HepG2 (cell line): Measurements from ENCODE around the gene GCDH. TPM values are rescaled to one million over a fixed set of nuclear protein-coding genes. Genes with fewer than 3 reads are reported as not detected.

Experiments
- ATAC-seq: fragments of 200-7000 bp; cut with Tn5 transposase; 3 replicates; pipeline ENCODE4 v1.9.1; 2020; ENCODE audit warnings: mild to moderate bottlenecking, moderate library complexity
- BruUV-seq: library from RNA; stranded (reverse); fragments of 400-500 nt; replicated peaks from 2 replicates; lab custom pipeline; 2021; lab: Mats Ljungman, UMichigan
- CTCF ChIA-PET: fragments of 300-600 bp; formaldehyde crosslinking; extraction: SDS; loops from one replicate; lab custom pipeline; 2021; ENCODE audit warnings: low total read pairs, inconsistent platforms, low intra/inter-chr PET ratio; lab: Yijun Ruan, JAX
- POLR2A ChIA-PET: fragments of 350-600 bp; sonication (Branson Sonifier 250); formaldehyde crosslinking; loops from one replicate; lab custom pipeline; 2020; ENCODE audit warnings: antibody characterized with exemption, inconsistent platforms; lab: Yijun Ruan, JAX
- DNase-seq: peaks from one replicate; pipeline ENCODE4 v3.0.0-alpha.2; 2015; ENCODE audit warnings: low spot score
- FAIRE-seq: peaks from 3 replicates; lab custom pipeline; 2011; peaks lifted over from hg19 to GRCh38; lab: Jason Lieb, UNC
- H2AFZ ChIP-seq: one replicate; pipeline ENCODE4 v1.6.1; 2011; ENCODE audit warnings: low read length, inconsistent platforms
- H3K27ac ChIP-seq: fragments of 300-600 bp; 3 replicates; pipeline ENCODE4 v1.8.0; 2011; ENCODE audit warnings: mixed run types, mild to moderate bottlenecking, mixed read lengths, low read length, inconsistent platforms; ENCODE audit not compliant: insufficient read depth; ENCODE audit errors: extremely low read length
- H3K27me3 ChIP-seq, 2 experiments: fragments of 200-600 bp in 1 of 2; 2 replicates in 1 of 2; 3 replicates in 1 of 2; pipeline versions ENCODE4 v1.6.0 to v1.8.0; 2011; ENCODE audit warnings: low read length in 2 of 2, mild to moderate bottlenecking in 2 of 2, moderate library complexity in 2 of 2, inconsistent platforms in 1 of 2; ENCODE audit not compliant: insufficient read depth in 2 of 2, control insufficient read depth in 1 of 2
- H3K36me3 ChIP-seq, 2 experiments: fragments of 200-600 bp in 1 of 2; replicated peaks in 1 of 2; 2 replicates in 1 of 2; 3 replicates in 1 of 2; pipeline versions ENCODE4 v1.5.1 to v1.8.0; 2011; ENCODE audit warnings: low read length in 2 of 2, inconsistent platforms in 1 of 2; ENCODE audit not compliant: insufficient read depth in 2 of 2, control insufficient read depth in 1 of 2
- H3K4me1 ChIP-seq: 2 replicates; pipeline ENCODE4 v1.5.1; 2012; ENCODE audit warnings: low read length, inconsistent platforms; ENCODE audit not compliant: insufficient read depth
- H3K4me2 ChIP-seq: 2 replicates; pipeline ENCODE4 v1.6.0; 2011; ENCODE audit warnings: low read depth, low read length, inconsistent platforms
- H3K4me3 ChIP-seq, 3 experiments: fragments of 200-600 bp in 1 of 3; sonication (generic), shearing (Covaris generic) in 1 of 3; replicated peaks in 1 of 3; 2 replicates each; pipeline ENCODE4 v1.5.1; 2011 to 2016; ENCODE audit warnings: low read length in 3 of 3, inconsistent platforms in 2 of 3, low read depth in 2 of 3, mild to moderate bottlenecking in 2 of 3, control low read depth in 1 of 3, mixed read lengths in 1 of 3; ENCODE audit not compliant: insufficient read depth in 1 of 3
- H3K79me2 ChIP-seq: one replicate; pipeline ENCODE4 v1.6.1; 2011; ENCODE audit warnings: low read length, inconsistent platforms; ENCODE audit not compliant: insufficient read depth
- H3K9ac ChIP-seq: 2 replicates; pipeline ENCODE4 v1.6.0; 2011; ENCODE audit warnings: mild to moderate bottlenecking, low read depth, low read length, inconsistent platforms; ENCODE audit not compliant: insufficient read depth
- H3K9me3 ChIP-seq: 2 replicates; pipeline ENCODE4 v1.5.1; 2012; ENCODE audit warnings: mild to moderate bottlenecking, low read length
- H4K20me1 ChIP-seq: 2 replicates; pipeline ENCODE4 v1.6.0; 2011; ENCODE audit warnings: inconsistent platforms, mild to moderate bottlenecking, low read length, moderate library complexity; ENCODE audit not compliant: insufficient read depth
- CREM ChIP-seq, 2 experiments: sonication (generic) in 1 of 2; formaldehyde crosslinking in 1 of 2; IDR thresholded peaks; 2 replicates each; pipeline versions ENCODE4 v1.4.0 to v1.6.1; 2016 to 2020; ENCODE audit warnings: antibody characterized with exemption in 1 of 2, mild to moderate bottlenecking in 1 of 2, missing genetic modification reagents in 1 of 2
- KAT7 ChIP-seq: IDR thresholded peaks from 2 replicates; pipeline ENCODE4 v1.6.1; 2018; ENCODE audit warnings: borderline replicate concordance, missing compliant biosample characterization
- MEF2D ChIP-seq: sonication (generic); formaldehyde crosslinking; IDR thresholded peaks from 2 replicates; pipeline ENCODE4 v1.5.1; 2020; ENCODE audit warnings: mild to moderate bottlenecking, missing genetic modification reagents
- RAD51 ChIP-seq: fragments of 450-650 bp; IDR thresholded peaks from 2 replicates; pipeline ENCODE4 v1.6.1; 2016; ENCODE audit warnings: borderline replicate concordance
- ZFX ChIP-seq: sonication (generic); formaldehyde crosslinking; IDR thresholded peaks from 2 replicates; pipeline ENCODE4 v1.4.0; 2020; ENCODE audit warnings: mild to moderate bottlenecking, low read depth, missing genetic modification reagents, moderate library complexity
- ZKSCAN1 ChIP-seq: fragments of 150-350 bp; IDR thresholded peaks from 2 replicates; pipeline ENCODE4 v1.6.1; 2014; ENCODE audit warnings: low read length
- ZNF143 ChIP-seq: sonication (generic); formaldehyde crosslinking; IDR thresholded peaks from 2 replicates; pipeline ENCODE4 v1.4.0; 2020; ENCODE audit warnings: missing genetic modification reagents
- ZNF530 ChIP-seq: sonication (generic); formaldehyde crosslinking; IDR thresholded peaks from 2 replicates; pipeline ENCODE4 v1.5.0; 2020; ENCODE audit warnings: low read depth, mild to moderate bottlenecking, missing genetic modification reagents
- ZNF619 ChIP-seq: sonication (generic); formaldehyde crosslinking; IDR thresholded peaks from 2 replicates; pipeline ENCODE4 v1.4.0; 2020; ENCODE audit warnings: mild to moderate bottlenecking, missing genetic modification reagents
- ZZZ3 ChIP-seq: sonication (generic); formaldehyde crosslinking; IDR thresholded peaks from 2 replicates; pipeline ENCODE4 v1.4.0; 2020; ENCODE audit warnings: missing genetic modification reagents, mild to moderate bottlenecking, borderline replicate concordance
- WGBS: methylation state at CpG from one replicate; pipeline ENCODE4 v1.1.6; 2017; ENCODE audit warnings: low lambda C conversion rate; 5-methylcytosine and 5-hydroxymethylcytosine counted together
- in situ Hi-C: cut with HindIII; loops from 2 replicates; pipeline ENCODE4 v1.10.0; 2017; ENCODE audit warnings: low pct_unique_long_range_greater_than_20kb; ENCODE audit not compliant: extremely low pct_ligation_motif_present
- intact Hi-C: fragments of 100-400 bp; cut with micrococcal nuclease; formaldehyde crosslinking; loops from one replicate; pipeline ENCODE4 v1.10.0; 2022; ENCODE audit not compliant: unreplicated experiment
- polyA plus RNA-seq, 8 experiments: library from polyadenylated mRNA; depleted of rRNA in 3 of 8; stranded (reverse) in 7 of 8; unstranded in 1 of 8; fragments of >200 nt; fragmentation: Illumina TruSeq in 4 of 8; extraction: Trizol in 4 of 8; gene quantifications; 2 replicates each; pipeline versions ENCODE4 v1.2.1 to v1.2.3, GENCODE V29; 2011 to 2016; ENCODE audit warnings: low read depth in 4 of 8, missing spikeins in 1 of 8, mixed read lengths in 1 of 8; ENCODE audit not compliant: insufficient read depth in 1 of 8
- total RNA-seq, 5 experiments: library from RNA; depleted of rRNA; stranded (reverse); fragments of >200 nt; fragmentation: Illumina TruSeq; extraction: Trizol; gene quantifications; 2 replicates each; pipeline ENCODE4 v1.2.3, GENCODE V29; 2016; ENCODE audit warnings: low read depth in 1 of 5
- TF ChIP-seq, protein P1 (sequence below): sonication (generic); formaldehyde crosslinking; IDR thresholded peaks from 2 replicates; pipeline ENCODE4 v1.5.1; 2020; ENCODE audit warnings: mild to moderate bottlenecking, moderate library complexity, missing genetic modification reagents
- TF ChIP-seq, protein P2 (sequence below): sonication (generic); formaldehyde crosslinking; conservative IDR thresholded peaks from 2 replicates; pipeline ENCODE4 v1.4.0; 2020; ENCODE audit warnings: mild to moderate bottlenecking, missing genetic modification reagents, moderate library complexity
- TF ChIP-seq, protein P3 (sequence below): IDR thresholded peaks from 2 replicates; pipeline ENCODE4 v1.6.1; 2012; ENCODE audit warnings: low read depth, low read length, improper control_type of control experiment
- TF ChIP-seq, protein P4 (sequence below): sonication (generic); formaldehyde crosslinking; IDR thresholded peaks from 2 replicates; pipeline ENCODE4 v1.5.0; 2020; ENCODE audit warnings: mild to moderate bottlenecking, missing genetic modification reagents, moderate library complexity

GCDH gene
- total and polyA plus RNA-seq, 2 of the 13 experiments (the other 11 are each of a cell fraction or from before 2014, with no cell fraction given) = 15.1 to 38.0 TPM

DNA sequence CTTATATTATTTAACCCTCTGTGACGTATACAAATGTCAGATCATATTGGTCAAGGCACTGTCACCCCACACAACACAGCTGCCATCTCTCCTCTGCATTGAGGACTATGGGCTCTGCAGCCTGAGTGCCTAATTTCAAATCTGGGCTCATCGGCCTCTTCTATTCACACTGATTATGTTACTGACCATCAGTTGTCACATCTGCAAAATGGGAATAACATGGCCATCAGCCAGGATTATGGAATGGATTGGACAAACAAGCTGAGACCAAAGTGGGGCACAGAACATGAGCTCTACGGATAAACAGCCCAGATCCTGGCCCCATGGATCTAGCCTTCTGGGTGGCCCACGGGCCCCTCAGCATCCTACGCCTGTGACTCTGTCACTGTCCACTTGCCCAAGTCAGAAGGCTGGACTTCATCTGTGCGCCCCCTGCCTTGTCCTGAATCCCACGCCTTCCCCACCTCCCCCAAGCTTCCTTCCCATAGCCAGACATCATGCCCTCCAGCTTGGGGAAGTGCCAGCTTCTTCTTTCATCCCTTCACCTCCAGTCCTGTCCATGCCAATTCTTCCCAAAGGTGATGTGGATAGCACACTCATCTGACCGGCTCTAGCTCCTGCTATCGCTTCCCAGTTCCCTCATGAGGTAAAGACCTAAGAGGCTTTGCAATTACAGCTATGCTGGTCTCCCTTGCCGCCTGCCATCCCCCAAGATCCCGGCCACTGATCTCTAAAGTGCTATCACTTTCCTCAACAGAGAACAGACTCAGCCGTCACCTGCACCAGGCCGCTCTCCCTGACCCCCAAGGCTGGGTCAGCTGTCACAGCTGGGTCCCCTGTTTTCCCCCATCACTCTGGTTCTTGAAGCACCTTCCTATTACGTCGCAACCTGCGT, 41.7 kb downstream of the GCDH start:
- Histone ChIP-seq H3K27me3 (no peaks in the 10 kb centered on the region; a peak in 1 of 5 replicates), H3K4me3 (peak overlapping the region; percentile 68 to 85 (median 85)), H3K27ac (peak overlapping the region; percentile 59), H3K4me2 (peak overlapping the region; percentile 92), H3K9ac (peak overlapping the region; percentile 81), H3K79me2 (peaks cover 20% of the 10 kb centered on the region), H2AFZ (no peak overlapping the region), H3K36me3 (peaks cover 12 to 23% of the 10 kb centered on the region in 2 experiments), H4K20me1 (0 out of 2 replicates have a peak, but pooled peaks cover 4% of the 10 kb centered on the region), H3K9me3 (no peaks in the 10 kb centered on the region), H3K4me1 (peaks cover 38% of the 10 kb centered on the region)
- FAIRE-seq = no peak
- intact Hi-C loops (no loop called here), in situ Hi-C loops (no loop called here)
- POLR2A ChIA-PET = interaction anchor here (0.8 to 2.9 kb wide), 7 partner anchors 12 to 914 kb away, joined by 3 to 40 read pairs (median 12); partner anchors contain the start of genes GCDH and RAD23A
- ATAC-seq = peak; percentile 11
- CTCF ChIA-PET = no interaction called here
- DNase-seq = no peak
- no TSS peak for BruUV-seq
- WGBS = 22% methylated on average over 14 of the region's 16 CpGs
- TF ChIP-seq ZKSCAN1 = no peak
- TF ChIP-seq ZZZ3 (CRISPR knock-in tag) = 0 out of 2 replicates have a peak, but pooled peaks have one; percentile 2
- TF ChIP-seq, protein P1, sequence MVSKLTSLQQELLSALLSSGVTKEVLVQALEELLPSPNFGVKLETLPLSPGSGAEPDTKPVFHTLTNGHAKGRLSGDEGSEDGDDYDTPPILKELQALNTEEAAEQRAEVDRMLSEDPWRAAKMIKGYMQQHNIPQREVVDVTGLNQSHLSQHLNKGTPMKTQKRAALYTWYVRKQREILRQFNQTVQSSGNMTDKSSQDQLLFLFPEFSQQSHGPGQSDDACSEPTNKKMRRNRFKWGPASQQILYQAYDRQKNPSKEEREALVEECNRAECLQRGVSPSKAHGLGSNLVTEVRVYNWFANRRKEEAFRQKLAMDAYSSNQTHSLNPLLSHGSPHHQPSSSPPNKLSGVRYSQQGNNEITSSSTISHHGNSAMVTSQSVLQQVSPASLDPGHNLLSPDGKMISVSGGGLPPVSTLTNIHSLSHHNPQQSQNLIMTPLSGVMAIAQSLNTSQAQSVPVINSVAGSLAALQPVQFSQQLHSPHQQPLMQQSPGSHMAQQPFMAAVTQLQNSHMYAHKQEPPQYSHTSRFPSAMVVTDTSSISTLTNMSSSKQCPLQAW = 0 out of 2 replicates have a peak, but pooled peaks have one; percentile 16
- TF ChIP-seq ZNF619 (CRISPR knock-in tag) = no peak
- TF ChIP-seq MEF2D (CRISPR knock-in tag) = no peak
- TF ChIP-seq CREM (IDR thresholded peaks at IDR 0.05) = no peak
- TF ChIP-seq CREM (CRISPR knock-in tag; IDR thresholded peaks at IDR 0.05) = no peak
- TF ChIP-seq RAD51 = no peak
- TF ChIP-seq ZNF143 (CRISPR knock-in tag) = 0 out of 2 replicates have a peak, but pooled peaks have one; percentile 23
- TF ChIP-seq, protein P2, sequence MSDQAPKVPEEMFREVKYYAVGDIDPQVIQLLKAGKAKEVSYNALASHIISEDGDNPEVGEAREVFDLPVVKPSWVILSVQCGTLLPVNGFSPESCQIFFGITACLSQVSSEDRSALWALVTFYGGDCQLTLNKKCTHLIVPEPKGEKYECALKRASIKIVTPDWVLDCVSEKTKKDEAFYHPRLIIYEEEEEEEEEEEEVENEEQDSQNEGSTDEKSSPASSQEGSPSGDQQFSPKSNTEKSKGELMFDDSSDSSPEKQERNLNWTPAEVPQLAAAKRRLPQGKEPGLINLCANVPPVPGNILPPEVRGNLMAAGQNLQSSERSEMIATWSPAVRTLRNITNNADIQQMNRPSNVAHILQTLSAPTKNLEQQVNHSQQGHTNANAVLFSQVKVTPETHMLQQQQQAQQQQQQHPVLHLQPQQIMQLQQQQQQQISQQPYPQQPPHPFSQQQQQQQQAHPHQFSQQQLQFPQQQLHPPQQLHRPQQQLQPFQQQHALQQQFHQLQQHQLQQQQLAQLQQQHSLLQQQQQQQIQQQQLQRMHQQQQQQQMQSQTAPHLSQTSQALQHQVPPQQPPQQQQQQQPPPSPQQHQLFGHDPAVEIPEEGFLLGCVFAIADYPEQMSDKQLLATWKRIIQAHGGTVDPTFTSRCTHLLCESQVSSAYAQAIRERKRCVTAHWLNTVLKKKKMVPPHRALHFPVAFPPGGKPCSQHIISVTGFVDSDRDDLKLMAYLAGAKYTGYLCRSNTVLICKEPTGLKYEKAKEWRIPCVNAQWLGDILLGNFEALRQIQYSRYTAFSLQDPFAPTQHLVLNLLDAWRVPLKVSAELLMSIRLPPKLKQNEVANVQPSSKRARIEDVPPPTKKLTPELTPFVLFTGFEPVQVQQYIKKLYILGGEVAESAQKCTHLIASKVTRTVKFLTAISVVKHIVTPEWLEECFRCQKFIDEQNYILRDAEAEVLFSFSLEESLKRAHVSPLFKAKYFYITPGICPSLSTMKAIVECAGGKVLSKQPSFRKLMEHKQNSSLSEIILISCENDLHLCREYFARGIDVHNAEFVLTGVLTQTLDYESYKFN (CRISPR knock-in tag) = no peak
- TF ChIP-seq, protein P3, sequence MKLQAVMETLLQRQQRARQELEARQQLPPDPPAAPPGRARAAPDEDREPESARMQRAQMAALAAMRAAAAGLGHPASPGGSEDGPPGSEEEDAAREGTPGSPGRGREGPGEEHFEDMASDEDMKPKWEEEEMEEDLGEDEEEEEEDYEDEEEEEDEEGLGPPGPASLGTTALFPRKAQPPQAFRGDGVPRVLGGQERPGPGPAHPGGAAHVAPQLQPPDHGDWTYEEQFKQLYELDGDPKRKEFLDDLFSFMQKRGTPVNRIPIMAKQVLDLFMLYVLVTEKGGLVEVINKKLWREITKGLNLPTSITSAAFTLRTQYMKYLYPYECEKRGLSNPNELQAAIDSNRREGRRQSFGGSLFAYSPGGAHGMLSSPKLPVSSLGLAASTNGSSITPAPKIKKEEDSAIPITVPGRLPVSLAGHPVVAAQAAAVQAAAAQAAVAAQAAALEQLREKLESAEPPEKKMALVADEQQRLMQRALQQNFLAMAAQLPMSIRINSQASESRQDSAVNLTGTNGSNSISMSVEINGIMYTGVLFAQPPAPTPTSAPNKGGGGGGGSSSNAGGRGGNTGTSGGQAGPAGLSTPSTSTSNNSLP = no peak
- no peak for TF ChIP-seq ZFX (CRISPR knock-in tag)
- TF ChIP-seq, protein P4, sequence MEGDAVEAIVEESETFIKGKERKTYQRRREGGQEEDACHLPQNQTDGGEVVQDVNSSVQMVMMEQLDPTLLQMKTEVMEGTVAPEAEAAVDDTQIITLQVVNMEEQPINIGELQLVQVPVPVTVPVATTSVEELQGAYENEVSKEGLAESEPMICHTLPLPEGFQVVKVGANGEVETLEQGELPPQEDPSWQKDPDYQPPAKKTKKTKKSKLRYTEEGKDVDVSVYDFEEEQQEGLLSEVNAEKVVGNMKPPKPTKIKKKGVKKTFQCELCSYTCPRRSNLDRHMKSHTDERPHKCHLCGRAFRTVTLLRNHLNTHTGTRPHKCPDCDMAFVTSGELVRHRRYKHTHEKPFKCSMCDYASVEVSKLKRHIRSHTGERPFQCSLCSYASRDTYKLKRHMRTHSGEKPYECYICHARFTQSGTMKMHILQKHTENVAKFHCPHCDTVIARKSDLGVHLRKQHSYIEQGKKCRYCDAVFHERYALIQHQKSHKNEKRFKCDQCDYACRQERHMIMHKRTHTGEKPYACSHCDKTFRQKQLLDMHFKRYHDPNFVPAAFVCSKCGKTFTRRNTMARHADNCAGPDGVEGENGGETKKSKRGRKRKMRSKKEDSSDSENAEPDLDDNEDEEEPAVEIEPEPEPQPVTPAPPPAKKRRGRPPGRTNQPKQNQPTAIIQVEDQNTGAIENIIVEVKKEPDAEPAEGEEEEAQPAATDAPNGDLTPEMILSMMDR (CRISPR knock-in tag) = peak; percentile 18; the same call in 1 of the 2 replicates
- no peak for TF ChIP-seq ZNF530 (CRISPR knock-in tag)
- TF ChIP-seq KAT7 = no peak
